DOHH2 (cell line): ENCODE data around the gene PGPEP1.

ENCODE experiments used
- H3F3A ChIP-seq: fragments of 200-600 bp; sonication (generic), shearing (Covaris generic); 2 replicates; pipeline ENCODE4 v1.6.0; 2016; ENCODE audit warnings: antibody characterized with exemption, mild to moderate bottlenecking; ENCODE audit not compliant: control insufficient read depth, insufficient read depth
- H3K27ac ChIP-seq: fragments of 200-600 bp; sonication (generic); 2 replicates; pipeline ENCODE4 v1.5.1; 2014; ENCODE audit warnings: low read depth, mild to moderate bottlenecking, low read length, moderate library complexity
- H3K27me3 ChIP-seq: fragments of 200-600 bp; sonication (generic); 2 replicates; pipeline ENCODE4 v1.6.1; 2014; ENCODE audit warnings: mild to moderate bottlenecking, low read length, mixed read lengths; ENCODE audit not compliant: control insufficient read depth
- H3K36me3 ChIP-seq: fragments of 200-600 bp; sonication (generic); 2 replicates; pipeline ENCODE4 v1.6.1; 2014; ENCODE audit warnings: mild to moderate bottlenecking, low read length, moderate library complexity, mixed read lengths; ENCODE audit not compliant: control insufficient read depth
- H3K4me1 ChIP-seq: fragments of 200-600 bp; sonication (generic); 2 replicates; pipeline ENCODE4 v1.6.1; 2014; ENCODE audit warnings: mild to moderate bottlenecking, low read length, mixed read lengths; ENCODE audit not compliant: control insufficient read depth
- H3K4me2 ChIP-seq: fragments of 200-600 bp; sonication (generic); 2 replicates; pipeline ENCODE4 v1.6.0; 2014; ENCODE audit warnings: mild to moderate bottlenecking, low read length, moderate library complexity
- H3K4me3 ChIP-seq: fragments of 200-600 bp; sonication (generic); 2 replicates; pipeline ENCODE4 v1.5.1; 2014; ENCODE audit warnings: mild to moderate bottlenecking, low read length, mixed read lengths
- H3K79me2 ChIP-seq: fragments of 200-600 bp; sonication (generic); 2 replicates; pipeline ENCODE4 v1.6.1; 2014; ENCODE audit warnings: mild to moderate bottlenecking, low read length, mixed read lengths; ENCODE audit not compliant: control insufficient read depth
- H3K9me2 ChIP-seq: fragments of 200-600 bp; sonication (generic); replicated peaks from 2 replicates; pipeline ENCODE4 v1.6.1; 2014; ENCODE audit warnings: mild to moderate bottlenecking, low read length, mixed read lengths; ENCODE audit not compliant: control insufficient read depth
- H3K9me3 ChIP-seq: fragments of 200-600 bp; sonication (generic); 2 replicates; pipeline ENCODE4 v1.6.1; 2014; ENCODE audit warnings: antibody characterized with exemption, low read length, mixed read lengths; ENCODE audit not compliant: control insufficient read depth, insufficient read depth
- H4K20me1 ChIP-seq: fragments of 200-600 bp; sonication (generic); 2 replicates; pipeline ENCODE4 v1.6.0; 2014; ENCODE audit warnings: low read depth, mild to moderate bottlenecking, antibody characterized with exemption, low read length, moderate library complexity; ENCODE audit not compliant: control insufficient read depth, insufficient read depth
- CTCF ChIP-seq: fragments of 200-600 bp; sonication (generic); IDR thresholded peaks from one replicate; pipeline ENCODE4 v1.5.1; 2014; ENCODE audit warnings: antibody characterized with exemption, mild to moderate bottlenecking, low read depth, low read length; ENCODE audit not compliant: poor library complexity, severe bottlenecking
- EZH2phosphoT487 ChIP-seq: fragments of 200-600 bp; sonication (generic); IDR thresholded peaks from 2 replicates; pipeline ENCODE4 v1.6.1; 2017; ENCODE audit warnings: borderline replicate concordance, mild to moderate bottlenecking, antibody characterized with exemption, low read length, moderate library complexity, mixed read lengths

The PGPEP1 gene

GRCh38 chr19:18308051-18308947 is 32.1 kb upstream of the PGPEP1 start:
- Histone ChIP-seq H3F3A (peaks cover 11% of the 10 kb centered on the region), H3K36me3 (peaks cover 79% of the 10 kb centered on the region), H3K9me2 (no peaks in the 10 kb centered on the region), H3K4me2 (no peak overlapping the region), H3K79me2 (peaks cover 3% of the 10 kb centered on the region), H3K27ac (no peak overlapping the region), H3K4me1 (peaks cover 48% of the 10 kb centered on the region), H3K4me3 (no peak overlapping the region), H3K9me3 (no peaks in the 10 kb centered on the region), H3K27me3 (no peaks in the 10 kb centered on the region), H4K20me1 (no peaks in the 10 kb centered on the region)
- TF ChIP-seq CTCF, result no peak

GRCh38 chr19:18308948-18309325 is 31.5 kb upstream of the PGPEP1 start:
- H3K4me1 ChIP-seq, result peaks cover 42% of the 10 kb centered on the region

GRCh38 chr19:18309525-18310064 is 30.8 kb upstream of the PGPEP1 start:
- no peaks in the 10 kb centered on the region for H3K9me3 ChIP-seq
- H3K9me2 ChIP-seq, result no peaks in the 10 kb centered on the region
- H3F3A ChIP-seq, result peaks cover 8% of the 10 kb centered on the region
- TF ChIP-seq CTCF (no peak), EZH2phosphoT487 (no peak)
- H3K4me2 ChIP-seq, result no peak overlapping the region
- peaks cover 90% of the 10 kb centered on the region for H3K36me3 ChIP-seq
- H3K27me3 ChIP-seq, result no peaks in the 10 kb centered on the region
- H3K4me3 ChIP-seq, result no peak overlapping the region
- peaks cover 35% of the 10 kb centered on the region for H3K4me1 ChIP-seq
- no peaks in the 10 kb centered on the region for H4K20me1 ChIP-seq
- peaks cover 7% of the 10 kb centered on the region for H3K79me2 ChIP-seq
- H3K27ac ChIP-seq, result no peak overlapping the region

More at GRCh38 chr19:18308948-18309325, 31.5 kb upstream of the PGPEP1 start:
- Histone ChIP-seq H3K27me3 (no peaks in the 10 kb centered on the region), H3K36me3 (peaks cover 85% of the 10 kb centered on the region), H3K27ac (no peak overlapping the region), H3K4me2 (no peak overlapping the region), H3K9me2 (no peaks in the 10 kb centered on the region), H3K79me2 (peaks cover 5% of the 10 kb centered on the region), H3K9me3 (no peaks in the 10 kb centered on the region), H4K20me1 (no peaks in the 10 kb centered on the region), H3K4me3 (no peak overlapping the region), H3F3A (peaks cover 8% of the 10 kb centered on the region)
- TF ChIP-seq CTCF, result no peak
